Esophagus muscularis mucosa (tissue), 4 donors: ENCODE results near the gene KLRD1. TPM values are rescaled to one million over a fixed set of nuclear protein-coding genes. Genes with fewer than 3 reads are reported as not detected.

Source experiments
- DNase-seq: peaks from one replicate; pipeline ENCODE4 v3.0.0-alpha.2; 2017; ENCODE audit errors: extremely low spot score
- H3K27ac ChIP-seq, 4 donors: fragments of 200-600 bp; sonication (generic); replicated peaks in 1 of 4; 1 replicate in 3 of 4; 2 replicates in 1 of 4; pipeline ENCODE4 v1.5.1; 2016 to 2019; ENCODE audit warnings: mild to moderate bottlenecking in 1 of 4
- H3K27me3 ChIP-seq, 4 donors: fragments of 200-600 bp; sonication (generic); one replicate each; pipeline versions ENCODE4 v1.5.1 to v1.6.0; 2016 to 2019
- H3K36me3 ChIP-seq, 4 donors: fragments of 200-600 bp; sonication (generic); one replicate each; pipeline ENCODE4 v1.5.1; 2016 to 2019
- H3K4me1 ChIP-seq, 4 donors: fragments of 200-600 bp; sonication (generic); one replicate each; pipeline ENCODE4 v1.5.1; 2016 to 2019
- H3K4me3 ChIP-seq, 4 donors: fragments of 200-600 bp; sonication (generic); 1 replicate in 2 of 4; 2 replicates in 2 of 4; pipeline ENCODE4 v1.5.1; 2016 to 2019; ENCODE audit warnings: mild to moderate bottlenecking in 4 of 4, moderate library complexity in 1 of 4
- H3K9me3 ChIP-seq, 4 donors: fragments of 200-600 bp; sonication (generic); 1 replicate in 3 of 4; 2 replicates in 1 of 4; pipeline ENCODE4 v1.5.1; 2016 to 2019
- CTCF ChIP-seq, 3 experiments: fragments of 200-600 bp in 2 of 3; fragments of 450-650 bp in 1 of 3; sonication (generic) in 2 of 3; IDR thresholded peaks; one replicate each; pipeline ENCODE4 v1.5.1; 2017 to 2019; ENCODE audit warnings: antibody characterized with exemption in 3 of 3, mild to moderate bottlenecking in 2 of 3, moderate library complexity in 1 of 3
- EP300 ChIP-seq: sonication (generic); formaldehyde crosslinking; IDR thresholded peaks from one replicate; pipeline ENCODE4 v1.6.1; 2017; ENCODE audit warnings: antibody characterized with exemption
- POLR2A ChIP-seq: fragments of 450-650 bp; IDR thresholded peaks from one replicate; pipeline ENCODE4 v1.6.1; 2017; ENCODE audit warnings: antibody characterized with exemption, moderate library complexity, mild to moderate bottlenecking, low read depth
- POLR2AphosphoS5 ChIP-seq, 2 donors: sonication (generic); formaldehyde crosslinking; IDR thresholded peaks; one replicate each; pipeline ENCODE4 v1.6.1; 2017; ENCODE audit warnings: antibody characterized with exemption in 2 of 2
- WGBS: methylation state at CpG from one replicate; pipeline ENCODE4 v1.1.5; 2018; 5-methylcytosine and 5-hydroxymethylcytosine counted together
- intact Hi-C: fragments of 100-400 bp; cut with DNase I; formaldehyde crosslinking; loops from one replicate; pipeline ENCODE4 v1.15.1; 2023
- total RNA-seq, 4 donors: library from RNA; depleted of rRNA; stranded (reverse); fragments of >200 nt; gene quantifications; one replicate each; pipeline versions ENCODE4 v1.1.0 to v1.2.1, GENCODE V29; 2016

The KLRD1 gene, protein sequence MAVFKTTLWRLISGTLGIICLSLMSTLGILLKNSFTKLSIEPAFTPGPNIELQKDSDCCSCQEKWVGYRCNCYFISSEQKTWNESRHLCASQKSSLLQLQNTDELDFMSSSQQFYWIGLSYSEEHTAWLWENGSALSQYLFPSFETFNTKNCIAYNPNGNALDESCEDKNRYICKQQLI
- 1 to 10 TPM in 1 of 4 donors, under 1 TPM in 3; 0.32 to 1.3 (median 0.73) TPM for total RNA-seq

DNA sequence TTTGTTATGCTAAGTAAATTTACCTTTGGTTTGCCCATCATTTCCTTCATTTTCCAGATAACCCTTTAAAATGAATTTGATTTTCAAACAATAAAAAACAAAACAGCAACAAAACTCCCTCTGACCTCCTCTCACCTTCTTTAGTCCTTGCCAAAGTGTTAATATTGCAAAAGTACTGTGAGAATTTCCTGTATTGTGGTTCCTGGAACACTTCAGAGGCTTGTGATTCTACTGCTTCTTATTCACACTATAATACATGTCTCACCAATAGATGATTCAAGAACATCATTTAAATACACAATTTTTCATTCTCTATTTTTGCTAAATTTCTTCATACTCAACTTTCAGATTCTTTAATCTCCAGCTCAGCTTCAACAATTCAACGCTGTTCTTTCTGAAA, at the start of gene KLRD1:
KLRD1 (plus strand) TSS at position 241 of the 400 bp plus-strand sequence. CDS start 208 bp downstream, outside the sequence.
- intact Hi-C loops: no loop called here
- 90% methylated on average over 1 of the region's 1 CpG for WGBS
- no peak for DNase-seq
- no peaks in the 10 kb centered on the region for H3K36me3 ChIP-seq
- H3K4me3 ChIP-seq: no peak within 1 kb of the TSS
- no peaks in the 10 kb centered on the region for H3K9me3 ChIP-seq
- TF ChIP-seq POLR2AphosphoS5 (IDR thresholded peaks at IDR 0.05) (no peak), POLR2A (no peak), EP300 (no peak), CTCF (IDR thresholded peaks at IDR 0.05) (no peak)
- H3K27ac ChIP-seq: no peak within 1 kb of the TSS
- no peaks in the 10 kb centered on the region for H3K27me3 ChIP-seq
- peaks cover 0 to 4% (median 0%) of the 10 kb centered on the region in 4 donors for H3K4me1 ChIP-seq

DNA sequence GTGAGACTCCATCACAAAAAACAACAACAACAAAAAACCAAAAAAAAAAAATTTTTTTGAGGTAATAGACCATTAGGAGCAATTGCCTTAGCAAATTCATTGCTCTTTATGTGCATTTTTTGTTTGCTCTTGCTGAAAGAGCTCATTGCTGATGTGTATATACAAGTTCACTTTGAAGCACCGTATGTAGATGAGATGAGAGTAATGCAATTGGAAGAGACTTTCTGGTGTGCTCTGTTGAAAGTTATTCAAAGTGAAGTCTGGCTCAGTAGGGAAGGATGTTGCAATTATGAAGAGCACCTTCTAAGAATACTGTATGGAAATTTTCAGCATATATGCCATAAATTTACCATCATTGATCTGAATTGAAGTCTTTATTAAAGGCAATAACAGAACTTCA, 46.7 kb upstream of the KLRD1 start:
- Histone ChIP-seq H3K36me3 (no peaks in the 10 kb centered on the region), H3K4me3 (no peak overlapping the region), H3K4me1 (no peaks in the 10 kb centered on the region), H3K9me3 (peaks cover 0 to 3% (median 0%) of the 10 kb centered on the region in 4 donors), H3K27ac (no peak overlapping the region), H3K27me3 (no peaks in the 10 kb centered on the region)
- WGBS: 95% methylated on average over 1 of the region's 1 CpG
- TF ChIP-seq CTCF (IDR thresholded peaks at IDR 0.05): no peak
- no peak for TF ChIP-seq EP300
- no peak for TF ChIP-seq POLR2A
- TF ChIP-seq POLR2AphosphoS5 (IDR thresholded peaks at IDR 0.05): no peak
- DNase-seq: no peak
- intact Hi-C loops: no loop called here

DNA sequence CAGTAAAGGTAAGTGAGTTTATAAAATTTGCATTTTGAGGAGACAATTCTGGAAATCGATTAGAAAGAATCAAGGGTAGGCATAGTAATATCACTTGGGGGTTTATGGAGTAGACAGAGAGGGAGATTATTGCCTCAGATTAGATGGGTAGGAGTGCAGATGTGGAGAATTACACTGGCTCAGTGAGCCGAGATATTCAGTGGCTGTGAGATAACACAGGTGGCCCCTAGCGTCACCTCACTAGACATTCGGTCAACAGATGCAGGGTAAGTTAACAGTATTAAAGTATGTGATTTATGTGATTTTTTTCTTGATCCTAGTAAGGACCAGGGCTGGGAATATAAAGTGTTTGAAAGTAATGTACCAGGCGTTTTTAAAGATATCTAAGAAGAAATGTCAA, 39.6 kb upstream of the KLRD1 start:
- H3K27me3 ChIP-seq: no peaks in the 10 kb centered on the region
- H3K36me3 ChIP-seq: no peaks in the 10 kb centered on the region
- no peak overlapping the region for H3K27ac ChIP-seq
- no peaks in the 10 kb centered on the region for H3K9me3 ChIP-seq
- no peaks in the 10 kb centered on the region for H3K4me1 ChIP-seq
- TF ChIP-seq POLR2A: no peak
- TF ChIP-seq CTCF (IDR thresholded peaks at IDR 0.05): no peak
- no peak for TF ChIP-seq EP300
- TF ChIP-seq POLR2AphosphoS5 (IDR thresholded peaks at IDR 0.05): no peak
- no peak overlapping the region for H3K4me3 ChIP-seq
- intact Hi-C loops: no loop called here
- DNase-seq: no peak
- WGBS: 54% methylated on average over 5 of the region's 5 CpGs

- intact Hi-C loops: no loop called here
- Histone ChIP-seq H3K27ac (no peak overlapping the region), H3K36me3 (no peaks in the 10 kb centered on the region), H3K4me1 (no peaks in the 10 kb centered on the region), H3K4me3 (no peak overlapping the region), H3K27me3 (no peaks in the 10 kb centered on the region), H3K9me3 (no peaks in the 10 kb centered on the region)
- TF ChIP-seq POLR2AphosphoS5 (IDR thresholded peaks at IDR 0.05) (no peak), CTCF (IDR thresholded peaks at IDR 0.05) (no peak), POLR2A (no peak), EP300 (no peak)
- 88% methylated on average over 2 of the region's 2 CpGs for WGBS
- DNase-seq: no peak
Measured at GRCh38 chr12:10272467-10272866, 35.2 kb upstream of the KLRD1 start.

- WGBS: 81% methylated on average over 1 of the region's 1 CpG
- Histone ChIP-seq H3K36me3 (no peaks in the 10 kb centered on the region), H3K4me1 (no peaks in the 10 kb centered on the region), H3K27ac (no peak overlapping the region), H3K9me3 (no peaks in the 10 kb centered on the region), H3K4me3 (no peak overlapping the region), H3K27me3 (no peaks in the 10 kb centered on the region)
- intact Hi-C loops: no loop called here
- TF ChIP-seq EP300 (no peak), POLR2AphosphoS5 (IDR thresholded peaks at IDR 0.05) (no peak), CTCF (IDR thresholded peaks at IDR 0.05) (no peak)
- DNase-seq: no peak
Measured at GRCh38 chr12:10276774-10277173, 30.9 kb upstream of the KLRD1 start.
